ENCODE results near the gene YIPF2.

DNA sequence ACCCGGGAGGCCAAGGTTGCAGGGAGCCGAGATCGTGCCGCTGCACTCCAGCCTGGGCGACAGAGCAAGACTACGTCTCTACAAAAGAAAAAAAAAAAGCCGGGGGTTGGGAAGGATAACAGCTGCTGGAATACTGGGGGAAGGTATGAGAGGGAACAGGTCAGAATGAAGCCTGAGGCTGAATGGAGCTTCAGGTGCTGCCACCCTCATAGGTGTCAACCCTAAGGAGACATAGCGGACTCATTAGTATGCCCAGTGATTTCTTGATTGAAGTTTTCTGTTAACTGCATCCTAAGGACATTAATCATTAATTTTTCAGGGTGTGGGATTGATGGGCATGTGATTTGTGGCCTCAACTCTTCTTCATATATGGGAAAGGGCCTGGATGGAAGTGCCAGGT, 38.4 kb upstream of the YIPF2 start:
- TF ChIP-seq, protein P1, sequence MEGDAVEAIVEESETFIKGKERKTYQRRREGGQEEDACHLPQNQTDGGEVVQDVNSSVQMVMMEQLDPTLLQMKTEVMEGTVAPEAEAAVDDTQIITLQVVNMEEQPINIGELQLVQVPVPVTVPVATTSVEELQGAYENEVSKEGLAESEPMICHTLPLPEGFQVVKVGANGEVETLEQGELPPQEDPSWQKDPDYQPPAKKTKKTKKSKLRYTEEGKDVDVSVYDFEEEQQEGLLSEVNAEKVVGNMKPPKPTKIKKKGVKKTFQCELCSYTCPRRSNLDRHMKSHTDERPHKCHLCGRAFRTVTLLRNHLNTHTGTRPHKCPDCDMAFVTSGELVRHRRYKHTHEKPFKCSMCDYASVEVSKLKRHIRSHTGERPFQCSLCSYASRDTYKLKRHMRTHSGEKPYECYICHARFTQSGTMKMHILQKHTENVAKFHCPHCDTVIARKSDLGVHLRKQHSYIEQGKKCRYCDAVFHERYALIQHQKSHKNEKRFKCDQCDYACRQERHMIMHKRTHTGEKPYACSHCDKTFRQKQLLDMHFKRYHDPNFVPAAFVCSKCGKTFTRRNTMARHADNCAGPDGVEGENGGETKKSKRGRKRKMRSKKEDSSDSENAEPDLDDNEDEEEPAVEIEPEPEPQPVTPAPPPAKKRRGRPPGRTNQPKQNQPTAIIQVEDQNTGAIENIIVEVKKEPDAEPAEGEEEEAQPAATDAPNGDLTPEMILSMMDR (IDR thresholded peaks at IDR 0.05) = no peak
- TF ChIP-seq ZFX (IDR thresholded peaks at IDR 0.05; ENCODE audit: borderline replicate concordance) = no peak

Data from 22Rv1 (cell line).